Measurements from ENCODE around the gene WDFY4. TPM values are rescaled to one million over a fixed set of nuclear protein-coding genes. Genes with fewer than 3 reads are reported as not detected.

WDFY4 gene
- polyA plus RNA-seq, 4 donors: 1.3 to 2.1 (median 1.7) TPM

DNA sequence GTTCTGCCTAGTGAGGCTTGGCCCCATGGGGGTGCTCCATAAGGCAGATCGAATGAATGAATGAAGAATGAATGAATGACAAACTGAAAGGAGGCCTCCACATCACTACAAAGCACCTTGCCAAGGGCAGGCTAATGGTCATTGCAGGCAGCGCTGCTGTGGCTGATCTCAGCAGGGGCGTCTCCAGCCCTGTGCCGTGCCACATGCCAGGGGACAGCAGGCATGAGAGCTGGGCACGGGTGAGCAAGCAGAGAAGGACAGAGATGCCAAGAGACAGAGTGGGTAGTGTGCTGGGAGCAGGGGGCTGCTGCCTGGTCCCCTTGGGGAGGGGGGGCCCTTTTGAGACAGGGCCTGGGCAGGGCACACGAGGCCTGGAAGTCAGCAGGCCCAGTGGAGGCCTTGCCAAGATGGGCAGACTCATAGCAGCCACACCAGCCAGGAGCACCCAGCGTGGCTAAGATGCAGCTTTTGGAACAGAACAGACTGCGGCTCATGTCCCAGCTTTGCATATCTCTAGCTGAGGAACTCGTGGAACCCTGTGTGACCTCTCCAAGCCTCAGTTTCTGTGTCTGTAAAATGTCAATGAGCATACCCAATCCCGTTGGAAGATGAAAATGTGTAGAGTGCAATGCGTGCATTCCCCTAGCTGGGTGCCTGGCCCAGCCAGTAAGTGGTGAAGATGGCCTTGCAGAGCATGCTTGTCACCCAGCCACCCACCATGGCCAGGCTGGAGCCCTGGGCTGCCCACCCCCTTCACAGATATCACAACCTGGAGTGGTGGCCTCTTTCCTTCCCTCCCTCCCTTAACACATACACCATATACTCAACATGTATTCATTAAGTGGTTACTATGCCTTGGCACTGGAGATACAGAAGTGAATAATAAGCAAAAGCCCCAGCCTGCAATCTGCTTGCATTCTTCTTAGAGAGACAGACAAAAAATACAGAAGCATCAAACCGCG is 316.0 kb downstream of the WDFY4 start:
- no peak for DNase-seq (ENCODE audit: low read depth in 4 of 4, low spot score in 3 of 4)

DNA sequence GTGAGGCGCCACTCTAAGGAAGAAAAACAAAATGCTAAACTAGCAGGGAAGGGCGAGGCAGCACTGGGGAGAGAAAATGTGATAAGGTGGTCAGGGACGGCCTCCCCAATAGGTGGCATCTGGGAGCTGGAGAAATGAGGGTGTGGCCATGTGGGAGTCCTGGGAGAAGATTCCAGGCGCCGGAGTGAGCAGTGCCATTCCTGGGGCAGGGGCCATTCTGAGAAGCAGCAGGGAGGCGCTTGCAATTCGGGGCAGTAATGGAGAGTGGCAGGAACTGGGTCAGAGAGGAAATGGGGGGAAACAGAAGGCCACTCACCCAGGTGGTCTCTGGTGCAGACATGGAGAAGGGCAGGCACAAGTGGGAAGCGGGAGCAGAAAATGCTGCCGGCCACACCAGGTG is 316.7 kb downstream of the WDFY4 start:
- peak in 1 of 4 donors; percentile 8 for DNase-seq (ENCODE audit: low read depth in 4 of 4, low spot score in 3 of 4)

DNA sequence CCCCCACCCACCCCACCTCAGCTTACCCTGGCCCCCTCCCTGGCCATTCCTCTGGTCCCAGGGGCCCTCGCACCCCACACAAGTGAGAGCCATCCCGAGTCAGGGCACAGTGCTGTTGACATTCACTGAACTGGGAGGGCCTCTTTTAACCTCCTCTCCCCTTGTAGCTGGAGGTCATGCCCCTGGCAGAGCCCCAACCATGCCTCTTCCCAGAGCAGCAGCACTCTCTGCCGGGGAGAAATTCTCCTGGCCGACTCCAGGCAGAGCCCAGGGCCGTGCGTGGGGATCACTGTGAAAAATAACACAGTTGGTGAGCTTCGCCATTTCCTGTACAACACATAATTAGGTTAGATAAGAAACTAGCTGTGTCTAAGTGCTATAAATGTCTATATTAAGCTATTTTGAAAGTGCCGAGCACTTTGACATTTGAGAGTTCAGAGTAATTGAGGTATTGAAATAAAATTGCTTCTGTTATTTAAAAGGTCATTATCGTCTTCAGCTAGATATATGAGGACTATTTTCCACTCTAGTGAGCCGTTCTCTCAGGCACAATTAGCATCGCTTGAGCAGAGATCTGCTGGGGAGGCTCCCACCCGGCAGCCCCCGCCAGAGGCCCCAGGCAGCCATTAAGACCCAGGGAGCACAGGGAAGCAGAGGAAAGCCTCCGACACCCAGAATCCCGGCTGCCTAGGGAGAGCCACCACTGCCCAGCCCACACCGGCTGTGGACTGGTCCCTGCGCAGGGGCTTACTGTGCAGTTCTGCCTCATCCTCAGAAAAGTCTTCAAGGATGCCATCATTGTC is 317.4 kb downstream of the WDFY4 start:
- peak in 1 of 4 donors; percentile 10 for DNase-seq (ENCODE audit: low read depth in 4 of 4, low spot score in 3 of 4)

DNA sequence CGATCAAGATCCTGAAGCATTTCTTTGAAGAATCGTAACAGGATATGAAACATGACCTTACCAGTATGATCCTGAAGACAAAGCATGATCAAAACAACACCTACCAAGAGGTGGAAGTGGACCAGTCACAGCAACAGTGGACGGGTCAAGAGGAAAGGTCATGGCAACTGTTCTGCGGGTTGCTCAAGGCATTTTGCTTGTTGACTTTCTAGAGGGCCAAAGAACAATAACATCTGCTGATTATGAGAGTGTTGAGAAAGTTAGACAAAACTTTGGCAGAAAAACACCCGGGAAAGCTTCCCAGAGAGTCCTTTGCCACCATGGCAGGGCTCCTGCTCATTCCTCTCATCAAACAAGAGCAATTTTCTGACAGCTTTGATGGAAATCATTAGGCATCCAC is 320.6 kb downstream of the WDFY4 start:
- no peak for DNase-seq (ENCODE audit: low read depth in 4 of 4, low spot score in 3 of 4)

DNA sequence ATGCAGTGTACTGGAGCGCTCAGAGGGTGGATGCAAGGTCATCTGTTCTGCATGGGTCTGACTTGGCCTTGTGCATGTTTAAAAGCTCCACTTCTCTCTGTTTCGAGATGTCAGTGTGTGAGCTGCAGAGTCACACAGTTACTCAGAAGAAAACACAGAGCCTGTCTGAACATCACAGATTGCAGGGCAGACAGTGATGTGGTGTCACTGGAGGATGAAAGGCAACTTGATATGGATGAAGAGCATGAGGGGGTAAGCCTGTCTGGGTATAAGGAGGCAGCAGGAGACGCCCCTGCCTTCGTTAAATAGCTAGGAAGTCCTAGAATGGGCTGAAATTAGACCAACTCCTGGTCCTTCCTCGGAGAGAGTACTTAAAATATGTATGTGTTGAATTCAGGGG is 322.5 kb downstream of the WDFY4 start:
- no peak for DNase-seq (ENCODE audit: low read depth in 4 of 4, low spot score in 3 of 4)

GRCh38 chr10:49008091-49008490 is 323.4 kb downstream of the WDFY4 start:
- no peak for DNase-seq (ENCODE audit: low read depth in 4 of 4, low spot score in 3 of 4)

GRCh38 chr10:49008505-49009198 is 324.0 kb downstream of the WDFY4 start:
- no peak for DNase-seq (ENCODE audit: low read depth in 4 of 4, low spot score in 3 of 4)

DNA sequence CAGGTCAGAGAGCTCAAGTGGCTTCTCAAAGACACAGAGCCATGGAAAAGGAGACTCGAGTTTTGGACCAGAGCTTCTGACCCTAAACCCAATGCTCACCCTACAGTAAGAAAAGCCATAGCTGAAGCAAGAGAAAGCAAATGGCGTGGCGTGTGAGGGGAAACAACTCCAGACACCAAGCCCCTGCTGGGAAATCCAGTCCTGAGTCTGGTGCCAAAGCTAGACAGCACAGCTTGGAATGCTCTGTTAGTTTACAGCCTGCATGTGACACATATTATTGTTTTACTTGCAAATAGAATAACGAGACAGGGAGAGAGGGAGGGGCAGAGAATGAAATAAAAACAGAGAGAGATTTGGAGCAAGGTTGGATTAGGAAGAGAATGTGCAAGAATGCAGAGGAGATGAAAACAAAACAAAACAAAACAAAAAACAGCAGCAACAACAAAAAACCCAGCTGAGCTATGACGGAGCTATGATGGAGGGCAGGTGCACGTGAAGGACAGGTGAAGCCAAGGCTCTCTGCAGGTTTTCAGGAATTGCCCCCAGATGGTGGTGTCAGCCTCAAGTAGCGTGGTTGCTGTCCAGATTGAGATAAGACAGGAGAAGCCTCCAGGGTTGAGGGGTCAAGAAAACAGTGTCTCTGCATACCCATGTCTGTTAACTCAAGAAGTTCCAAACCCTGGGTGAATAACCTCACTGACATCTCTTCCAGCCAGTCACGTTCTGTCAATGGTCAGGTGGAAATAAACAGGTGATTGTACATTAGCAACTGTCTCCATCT is 324.7 kb downstream of the WDFY4 start:
- DNase-seq (ENCODE audit: low read depth in 4 of 4, low spot score in 3 of 4): peak in 2 of 4 donors; percentile 47 to 57

- DNase-seq (ENCODE audit: low read depth in 4 of 4, low spot score in 3 of 4): no peak
Observed at GRCh38 chr10:49010295-49010694, 325.6 kb downstream of the WDFY4 start.

DNA sequence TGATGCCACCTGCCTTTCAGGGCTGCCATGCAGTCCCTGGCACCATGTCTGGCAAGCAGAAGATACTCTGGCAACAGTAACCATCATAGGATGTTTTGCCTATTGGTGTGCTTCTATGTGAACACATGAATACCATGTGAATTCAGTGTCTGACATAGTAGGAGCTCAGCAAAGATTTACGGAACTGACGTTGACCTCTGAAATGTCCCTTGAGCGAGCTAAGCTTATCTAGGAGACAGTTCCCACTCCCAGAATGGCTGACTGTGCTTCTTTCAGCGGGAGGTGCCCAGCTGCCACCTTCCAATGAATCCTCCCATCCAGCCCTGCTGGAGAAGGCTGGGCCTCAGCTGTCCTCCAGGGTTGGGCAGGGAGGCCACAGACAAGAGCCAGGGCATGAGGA is 326.2 kb downstream of the WDFY4 start:
- DNase-seq (ENCODE audit: low read depth in 4 of 4, low spot score in 3 of 4): no peak

GRCh38 chr10:49011756-49012155 is 327.1 kb downstream of the WDFY4 start:
- DNase-seq (ENCODE audit: low read depth in 4 of 4, low spot score in 3 of 4): no peak

DNA sequence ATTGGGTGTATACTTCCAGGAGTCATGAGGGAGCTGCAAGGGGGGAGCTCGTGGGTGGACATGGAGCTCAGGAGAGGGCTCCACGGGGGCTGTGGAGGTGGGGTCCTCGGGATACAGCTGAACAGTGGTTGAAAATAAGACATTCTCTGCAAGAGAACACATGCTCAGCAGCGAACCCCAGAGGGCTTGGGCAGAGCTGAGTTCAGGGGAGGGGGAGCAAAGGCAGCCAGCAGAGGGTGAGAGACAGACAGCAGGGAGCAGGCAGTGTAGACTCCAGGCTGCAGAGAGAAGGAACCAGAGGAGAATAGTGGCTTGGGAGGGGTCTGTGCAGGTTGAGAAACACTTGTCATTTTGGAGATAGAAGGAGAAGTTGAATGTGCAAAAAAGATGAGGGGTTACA is 327.9 kb downstream of the WDFY4 start:
- DNase-seq (ENCODE audit: low read depth in 4 of 4, low spot score in 3 of 4): no peak

DNA sequence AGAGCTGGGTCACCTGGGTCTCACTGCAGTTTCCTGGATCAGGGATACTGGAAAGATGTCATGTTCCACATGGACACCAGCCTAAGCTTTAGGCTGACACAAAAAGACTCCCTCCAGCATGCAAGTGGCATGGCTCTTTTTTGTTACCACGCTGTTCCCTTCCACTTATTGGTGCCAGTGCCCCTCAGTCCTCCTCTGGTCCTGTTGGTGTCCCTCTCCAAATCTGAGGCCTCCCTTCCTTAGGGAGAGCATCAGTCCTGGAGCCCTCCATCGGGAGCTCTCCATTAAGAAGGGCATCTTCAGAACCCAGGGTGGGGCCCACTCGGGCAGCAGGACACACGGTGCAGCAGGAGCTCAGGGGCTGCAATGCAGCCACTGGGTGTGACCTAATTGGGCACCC is 331.0 kb downstream of the WDFY4 start:
- no peak for DNase-seq (ENCODE audit: low read depth in 4 of 4, low spot score in 3 of 4)

DNA sequence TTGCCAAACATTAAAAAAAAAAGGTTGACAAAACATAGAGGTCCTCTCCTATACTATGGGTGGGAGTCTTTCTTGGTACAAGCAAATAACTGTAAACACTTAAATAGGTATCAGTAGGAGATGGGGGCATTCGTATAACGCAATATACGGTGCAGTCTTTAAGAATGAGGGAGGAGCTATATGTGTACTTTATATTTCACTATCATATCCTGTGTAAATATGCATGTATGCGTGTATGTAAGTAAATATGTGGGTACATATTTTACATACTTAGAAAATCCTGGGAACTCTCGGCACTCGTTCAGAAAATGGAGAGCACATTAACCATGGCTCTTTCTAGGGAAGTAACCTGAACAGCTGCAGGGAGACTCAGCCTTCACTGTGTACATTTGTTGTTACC is 337.0 kb downstream of the WDFY4 start:
- DNase-seq (ENCODE audit: low read depth in 4 of 4, low spot score in 3 of 4): no peak

- no peak for DNase-seq (ENCODE audit: low read depth in 4 of 4, low spot score in 3 of 4)
Observed at GRCh38 chr10:49023071-49023470, 338.4 kb downstream of the WDFY4 start.

- DNase-seq (ENCODE audit: low read depth in 4 of 4, low spot score in 3 of 4): peak in 1 of 4 donors; percentile 16
Observed at GRCh38 chr10:49023752-49024151, 339.1 kb downstream of the WDFY4 start.

- no peak for DNase-seq (ENCODE audit: low read depth in 4 of 4, low spot score in 3 of 4)
Observed at GRCh38 chr10:49024484-49024883, 339.8 kb downstream of the WDFY4 start.

DNA sequence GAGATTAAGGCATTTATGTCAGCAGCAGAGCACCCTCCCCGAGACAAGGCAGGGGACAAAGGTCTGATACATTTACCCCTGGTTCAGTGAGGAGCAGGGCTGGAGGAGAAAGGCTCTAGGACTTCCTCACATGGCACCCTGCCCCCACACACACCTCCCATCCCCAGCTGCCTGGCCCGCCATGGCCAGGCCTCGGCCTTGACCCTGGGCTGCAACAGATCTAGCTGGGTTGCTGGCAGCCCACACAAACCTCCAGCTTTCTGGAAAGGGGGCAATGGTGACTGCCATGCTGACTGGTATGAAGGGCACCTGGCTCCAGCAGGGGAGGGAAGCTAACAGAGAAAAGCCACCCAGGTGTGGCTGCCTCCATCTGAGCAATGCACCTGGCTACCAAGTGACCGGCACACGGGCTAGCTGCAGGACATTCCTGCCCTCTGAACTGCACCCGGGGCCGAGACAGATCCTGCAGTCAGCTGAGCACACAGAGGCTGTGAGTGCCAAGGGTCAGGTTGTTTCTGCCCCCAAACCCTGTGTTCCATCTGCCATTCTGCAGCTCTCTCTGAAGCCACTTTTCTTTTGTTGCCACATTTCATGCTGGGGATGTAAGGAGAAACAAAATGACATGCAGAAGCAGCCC is 340.8 kb downstream of the WDFY4 start:
- no peak for DNase-seq (ENCODE audit: low read depth in 4 of 4, low spot score in 3 of 4)

- DNase-seq (ENCODE audit: low read depth in 4 of 4, low spot score in 3 of 4): no peak
Observed at GRCh38 chr10:49028639-49029038, 344.0 kb downstream of the WDFY4 start.

DNA sequence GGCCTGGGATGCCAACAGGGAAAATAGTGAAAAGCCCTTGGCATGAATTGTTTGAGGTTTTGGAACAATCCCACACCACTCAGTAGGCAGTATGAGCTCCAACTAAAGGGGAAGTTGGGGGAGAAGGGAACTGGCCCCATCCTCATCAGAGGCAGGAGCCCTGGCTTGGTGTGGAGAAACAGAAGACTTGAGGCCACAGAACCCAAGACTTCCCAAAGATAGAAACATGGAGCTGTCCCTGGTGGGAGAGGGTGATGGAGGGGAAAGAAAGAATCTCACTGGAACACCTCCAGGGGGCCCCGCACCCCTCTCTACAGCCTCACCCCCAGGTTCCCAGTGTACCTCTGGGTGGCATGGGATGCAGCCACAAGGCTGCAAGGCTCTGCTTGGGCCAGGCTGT is 345.0 kb downstream of the WDFY4 start:
- DNase-seq (ENCODE audit: low read depth in 4 of 4, low spot score in 3 of 4): no peak
